GM18502 (cell line): ENCODE data around the gene CGNL1.

Experiments used
- ATAC-seq: cut with Tn5 transposase; IDR thresholded peaks from one replicate; pipeline ENCODE4 v1.9.1; 2021; ENCODE audit warnings: mild to moderate bottlenecking; ENCODE audit not compliant: unreplicated experiment, poor library complexity

Gene CGNL1

GRCh38 chr15:57446393-57446792 is 70.1 kb downstream of the CGNL1 start:
- ATAC-seq: no peak

GRCh38 chr15:57451555-57451954 is 75.2 kb downstream of the CGNL1 start:
- no peak for ATAC-seq

- no peak for ATAC-seq
Observed at GRCh38 chr15:57452090-57452754, 75.9 kb downstream of the CGNL1 start.

- ATAC-seq: no peak
Observed at GRCh38 chr15:57455929-57456328, 79.6 kb downstream of the CGNL1 start.

GRCh38 chr15:57456559-57456958 is 80.3 kb downstream of the CGNL1 start:
- ATAC-seq: no peak

- ATAC-seq: no peak
Observed at GRCh38 chr15:57457726-57458125, 81.4 kb downstream of the CGNL1 start.

- ATAC-seq: no peak
Observed at GRCh38 chr15:57458356-57458781, 82.1 kb downstream of the CGNL1 start.

- ATAC-seq: no peak
Observed at GRCh38 chr15:57460208-57460816, 84.0 kb downstream of the CGNL1 start.

GRCh38 chr15:57461541-57461940 is 85.2 kb downstream of the CGNL1 start:
- ATAC-seq: no peak

- ATAC-seq: no peak
Observed at GRCh38 chr15:57462381-57462780, 86.1 kb downstream of the CGNL1 start.

GRCh38 chr15:57463360-57463759 is 87.1 kb downstream of the CGNL1 start:
- no peak for ATAC-seq

- no peak for ATAC-seq
Observed at GRCh38 chr15:57464480-57464879, 88.2 kb downstream of the CGNL1 start.

GRCh38 chr15:57468486-57468885 is 92.2 kb downstream of the CGNL1 start:
- no peak for ATAC-seq

GRCh38 chr15:57470543-57470942 is 94.2 kb downstream of the CGNL1 start:
- ATAC-seq: no peak

- no peak for ATAC-seq
Observed at GRCh38 chr15:57472861-57473260, 96.6 kb downstream of the CGNL1 start.

GRCh38 chr15:57476533-57476975 is 100.2 kb downstream of the CGNL1 start:
- ATAC-seq: no peak

- no peak for ATAC-seq
Observed at GRCh38 chr15:57477736-57478522, 101.6 kb downstream of the CGNL1 start.

- ATAC-seq: no peak
Observed at GRCh38 chr15:57479005-57479404, 102.7 kb downstream of the CGNL1 start.

GRCh38 chr15:57481038-57481705 is 104.9 kb downstream of the CGNL1 start:
- no peak for ATAC-seq

GRCh38 chr15:57485869-57486268 is 109.6 kb downstream of the CGNL1 start:
- no peak for ATAC-seq

- no peak for ATAC-seq
Observed at GRCh38 chr15:57486833-57487232, 110.5 kb downstream of the CGNL1 start.
